ENCODE results near the gene ADARB1.

Gene ADARB1

DNA sequence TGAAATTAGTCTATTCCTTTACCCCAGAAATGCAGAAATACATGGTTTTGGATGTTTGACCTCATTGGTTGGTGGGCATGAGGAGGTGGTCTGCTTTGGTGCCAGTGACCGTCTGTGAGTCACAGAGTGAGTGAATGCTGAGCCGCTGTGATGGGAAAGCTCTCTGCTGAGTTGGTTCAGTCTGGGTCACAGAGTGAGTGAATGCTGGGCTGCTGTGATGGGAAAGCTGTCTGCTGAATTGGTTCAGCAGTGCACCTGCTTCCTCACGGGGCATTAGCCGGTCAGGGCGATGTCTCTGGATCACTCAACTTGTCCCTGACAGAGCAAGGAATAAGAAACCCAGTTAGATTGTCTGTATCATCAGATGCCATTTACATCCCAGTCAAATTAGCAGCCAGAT lies 40.8 kb downstream of the ADARB1 start:
- DNase-seq (ENCODE audit: low spot score): no peak
- TF ChIP-seq, protein P1, sequence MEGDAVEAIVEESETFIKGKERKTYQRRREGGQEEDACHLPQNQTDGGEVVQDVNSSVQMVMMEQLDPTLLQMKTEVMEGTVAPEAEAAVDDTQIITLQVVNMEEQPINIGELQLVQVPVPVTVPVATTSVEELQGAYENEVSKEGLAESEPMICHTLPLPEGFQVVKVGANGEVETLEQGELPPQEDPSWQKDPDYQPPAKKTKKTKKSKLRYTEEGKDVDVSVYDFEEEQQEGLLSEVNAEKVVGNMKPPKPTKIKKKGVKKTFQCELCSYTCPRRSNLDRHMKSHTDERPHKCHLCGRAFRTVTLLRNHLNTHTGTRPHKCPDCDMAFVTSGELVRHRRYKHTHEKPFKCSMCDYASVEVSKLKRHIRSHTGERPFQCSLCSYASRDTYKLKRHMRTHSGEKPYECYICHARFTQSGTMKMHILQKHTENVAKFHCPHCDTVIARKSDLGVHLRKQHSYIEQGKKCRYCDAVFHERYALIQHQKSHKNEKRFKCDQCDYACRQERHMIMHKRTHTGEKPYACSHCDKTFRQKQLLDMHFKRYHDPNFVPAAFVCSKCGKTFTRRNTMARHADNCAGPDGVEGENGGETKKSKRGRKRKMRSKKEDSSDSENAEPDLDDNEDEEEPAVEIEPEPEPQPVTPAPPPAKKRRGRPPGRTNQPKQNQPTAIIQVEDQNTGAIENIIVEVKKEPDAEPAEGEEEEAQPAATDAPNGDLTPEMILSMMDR (IDR thresholded peaks at IDR 0.05; ENCODE audit: extremely low read depth, missing control alignments): no peak

DNA sequence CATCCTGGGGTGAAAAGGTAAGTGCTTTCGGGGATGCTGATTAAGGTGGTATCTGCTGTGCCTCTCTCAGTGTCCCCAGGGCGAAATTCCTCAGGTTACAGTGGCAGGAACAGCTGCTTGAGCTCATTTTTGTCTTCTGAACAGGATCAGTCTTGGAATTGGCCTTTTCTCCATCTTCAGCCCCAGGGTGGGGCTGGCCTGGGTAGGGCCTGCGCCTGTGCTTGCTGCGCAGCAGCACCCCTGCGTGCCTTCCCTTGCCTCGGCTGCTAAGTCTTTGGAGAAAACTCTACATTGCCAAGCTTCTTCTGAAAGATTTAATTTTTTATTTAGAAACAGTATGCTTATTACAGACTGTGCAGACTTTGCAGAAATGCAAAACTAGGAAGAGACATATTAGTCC lies 41.7 kb downstream of the ADARB1 start:
- TF ChIP-seq, protein P1 (IDR thresholded peaks at IDR 0.05; ENCODE audit: extremely low read depth, missing control alignments): no peak
- DNase-seq (ENCODE audit: low spot score): no peak

DNA sequence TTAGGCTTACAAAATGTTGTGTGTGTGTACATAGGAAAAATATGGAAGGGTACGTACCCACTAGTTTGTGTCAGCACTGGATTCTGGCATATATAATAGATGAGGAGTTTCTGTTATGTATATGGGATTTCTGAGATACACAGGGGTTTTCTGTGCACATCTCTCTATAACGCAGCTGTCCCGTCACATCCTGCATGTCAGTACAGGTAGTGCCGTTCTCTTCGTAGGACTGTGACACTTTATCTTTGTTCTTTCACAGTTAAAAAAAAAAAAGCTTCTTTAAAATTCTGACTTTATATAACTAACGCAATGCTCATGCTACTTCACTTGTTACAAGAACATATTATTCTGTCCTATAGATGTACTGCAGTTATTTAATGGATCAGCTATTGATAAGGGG lies 42.9 kb downstream of the ADARB1 start:
- TF ChIP-seq, protein P1 (IDR thresholded peaks at IDR 0.05; ENCODE audit: extremely low read depth, missing control alignments): no peak
- no peak for DNase-seq (ENCODE audit: low spot score)

DNA sequence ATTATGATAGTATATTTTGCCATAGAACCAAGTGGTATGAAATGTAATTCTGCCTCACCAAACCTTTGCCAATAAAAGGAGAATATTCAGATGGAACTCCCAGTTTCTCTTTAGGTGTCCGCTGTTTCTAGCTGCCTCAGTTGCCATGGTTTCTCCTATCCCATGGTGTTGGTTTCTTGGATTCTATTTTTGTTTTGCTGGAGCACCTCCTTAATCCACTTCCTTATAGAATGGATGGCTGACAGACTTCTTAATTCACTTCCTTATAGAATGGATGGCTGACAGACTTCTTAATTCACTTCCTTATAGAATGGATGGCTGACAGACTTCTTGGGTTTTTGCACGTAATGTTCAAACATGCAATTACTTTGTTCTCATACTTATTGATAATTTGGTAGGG lies 43.7 kb downstream of the ADARB1 start:
- no peak for DNase-seq (ENCODE audit: low spot score)
- TF ChIP-seq, protein P1 (IDR thresholded peaks at IDR 0.05; ENCODE audit: extremely low read depth, missing control alignments): no peak

DNA sequence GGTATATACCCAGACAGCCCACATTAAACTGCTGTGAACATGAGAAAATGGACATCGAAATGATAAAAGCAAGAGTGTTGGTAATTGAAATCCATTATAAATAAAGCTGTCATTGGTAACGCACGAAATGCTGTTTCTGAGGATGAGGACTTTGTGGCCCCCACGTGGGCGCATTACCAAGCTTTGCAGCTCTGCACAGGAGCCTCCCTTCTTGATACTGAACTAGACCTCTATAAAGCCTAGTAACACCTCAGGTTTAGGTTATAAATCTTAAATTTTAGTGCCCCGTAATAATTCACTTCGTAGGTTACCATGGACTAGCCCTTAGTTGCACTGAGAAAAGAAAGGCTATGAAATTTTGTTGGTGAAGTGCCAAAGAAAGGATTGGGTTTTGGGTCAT lies 45.4 kb downstream of the ADARB1 start:
- TF ChIP-seq, protein P1 (IDR thresholded peaks at IDR 0.05; ENCODE audit: extremely low read depth, missing control alignments): no peak
- no peak for DNase-seq (ENCODE audit: low spot score)

DNA sequence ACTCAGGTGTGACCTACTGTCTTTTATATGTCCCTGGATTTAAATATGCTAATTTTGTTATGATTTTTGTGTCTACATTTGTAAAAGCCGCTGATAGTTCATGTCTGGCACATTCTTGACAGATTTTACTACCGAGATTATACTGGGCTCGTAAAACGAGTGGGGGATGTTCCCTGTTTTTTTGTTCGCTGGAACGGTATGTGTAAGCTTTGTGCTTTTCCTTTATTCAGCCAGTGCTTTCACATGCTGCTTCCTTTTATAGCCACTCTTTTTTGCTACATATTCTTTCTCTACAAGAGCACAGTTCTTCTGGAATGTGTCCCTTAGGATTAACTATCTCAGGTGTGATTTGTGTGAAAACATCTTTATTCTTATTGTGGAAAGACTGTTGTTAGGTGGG lies 46.6 kb downstream of the ADARB1 start:
- TF ChIP-seq, protein P1 (IDR thresholded peaks at IDR 0.05; ENCODE audit: extremely low read depth, missing control alignments): no peak
- DNase-seq (ENCODE audit: low spot score): no peak

DNA sequence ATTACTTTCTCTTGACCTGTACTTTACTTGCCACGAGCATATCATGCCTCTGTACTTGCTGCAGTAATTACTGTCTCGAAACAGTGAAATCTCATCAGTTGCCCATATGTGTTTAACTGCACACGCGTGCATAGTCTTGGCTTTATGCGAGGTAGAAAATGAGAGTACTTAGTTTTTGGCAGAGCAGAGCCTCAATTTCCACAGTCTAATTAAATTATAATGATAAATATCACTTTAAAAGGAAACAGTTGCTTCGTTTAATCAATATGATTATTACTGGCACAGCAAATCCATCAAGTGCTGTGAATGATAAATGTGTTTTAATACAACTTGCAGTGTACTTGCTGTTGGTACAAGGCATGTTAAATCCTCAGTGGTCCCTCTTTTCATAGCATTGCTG lies 47.6 kb downstream of the ADARB1 start:
- TF ChIP-seq, protein P1 (IDR thresholded peaks at IDR 0.05; ENCODE audit: extremely low read depth, missing control alignments): no peak

More for the DNA sequence above, 47.6 kb downstream of the ADARB1 start:
- DNase-seq (ENCODE audit: low spot score): no peak

Measured in GM20000 (cell line).